Stromal cell of bone marrow (primary cell): Measurements from ENCODE around the gene IGSF23.

Experiments used
- DNase-seq: peaks from one replicate; pipeline ENCODE4 v3.0.0-alpha.2; 2012; ENCODE audit warnings: low read depth

Gene IGSF23

GRCh38 chr19:44641501-44642265 is 28.3 kb downstream of the IGSF23 start:
- DNase-seq: no peak

DNA sequence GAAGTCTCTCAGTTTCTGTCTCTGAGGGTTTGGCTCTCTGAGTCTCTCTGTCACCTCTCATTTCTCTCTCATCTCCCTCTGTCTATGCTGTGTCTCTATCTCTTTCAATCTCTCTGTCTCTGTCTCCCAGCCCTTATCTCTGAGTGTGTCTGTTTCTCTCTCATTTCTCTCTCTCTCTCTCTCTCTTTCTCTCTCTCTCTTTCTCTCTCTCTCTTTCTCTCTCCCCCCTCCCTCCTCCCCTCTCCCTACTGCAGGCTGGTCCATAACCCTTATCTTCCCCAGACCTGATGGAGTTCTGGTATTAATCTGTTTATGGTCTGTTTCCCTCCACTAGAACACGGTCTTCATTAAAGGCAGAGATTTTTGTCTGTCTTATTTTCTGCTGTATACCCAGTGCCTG is 29.0 kb downstream of the IGSF23 start:
- DNase-seq: no peak

DNA sequence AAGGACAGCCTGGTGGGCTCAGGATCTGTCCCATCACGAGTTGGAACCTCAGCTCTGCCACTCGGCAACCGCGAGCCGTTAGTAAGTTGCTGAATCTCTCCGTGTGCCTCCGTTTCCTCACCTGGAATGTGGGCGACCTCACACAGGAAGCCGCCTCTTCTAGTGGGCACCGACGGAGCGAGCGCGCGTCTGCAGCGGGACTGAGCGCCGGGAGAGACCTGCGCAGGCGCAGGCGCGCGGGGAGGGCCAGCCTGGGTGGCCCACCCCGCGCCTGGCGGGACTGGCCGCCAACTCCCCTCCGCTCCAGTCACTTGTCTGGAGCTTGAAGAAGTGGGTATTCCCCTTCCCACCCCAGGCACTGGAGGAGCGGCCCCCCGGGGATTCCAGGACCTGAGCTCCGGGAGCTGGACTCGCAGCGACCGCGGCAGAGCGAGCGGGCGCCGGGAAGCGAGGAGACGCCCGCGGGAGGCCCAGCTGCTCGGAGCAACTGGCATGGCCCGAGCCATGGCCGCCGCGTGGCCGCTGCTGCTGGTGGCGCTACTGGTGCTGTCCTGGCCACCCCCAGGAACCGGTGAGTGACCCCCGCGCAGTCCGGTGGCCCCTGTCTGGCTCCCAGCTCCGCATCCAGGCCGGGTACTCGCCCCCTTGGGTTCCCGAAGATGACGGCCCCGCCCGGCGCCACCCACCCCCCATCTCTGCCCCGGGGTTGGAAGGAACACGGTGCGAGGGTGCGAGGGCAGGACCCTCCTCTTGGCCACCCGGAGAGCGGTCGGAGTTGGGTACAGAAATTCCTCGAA is 30.4 kb downstream of the IGSF23 start, which contains the start of gene PVR:
PVR (plus strand) TSS at position 306 of the 797 bp plus-strand sequence; CDS start at position 493, 187 bp downstream.
- DNase-seq: no peak

DNA sequence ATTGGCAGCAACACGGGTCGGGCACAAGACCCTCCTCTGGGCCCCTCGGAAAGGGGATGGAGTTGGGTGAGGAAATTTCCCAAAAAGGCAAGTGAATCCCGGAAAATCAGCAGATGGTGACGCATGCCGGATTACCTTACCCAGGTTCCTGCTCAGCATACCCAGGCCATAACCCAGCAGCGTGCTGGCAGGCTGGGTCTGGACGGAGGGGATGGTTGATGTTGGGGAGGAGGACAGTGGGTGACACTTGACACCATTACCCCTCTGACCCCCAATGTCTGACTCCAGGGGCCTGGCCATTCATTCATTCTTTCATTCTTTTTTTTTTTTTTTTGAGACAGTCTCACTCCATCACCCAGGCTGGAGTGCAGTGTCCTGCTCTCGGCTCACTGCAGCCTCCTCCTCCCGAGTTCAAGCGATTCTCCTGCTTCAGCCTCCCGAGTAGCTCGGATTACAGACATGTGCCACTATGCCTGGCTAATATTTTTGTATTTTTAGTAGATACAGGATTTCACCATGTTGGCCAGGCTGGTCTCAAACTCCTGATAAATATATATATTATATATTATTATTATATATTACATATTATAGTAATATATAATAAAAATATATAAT is 31.1 kb downstream of the IGSF23 start:
- DNase-seq: no peak

- no peak for DNase-seq
Observed at GRCh38 chr19:44645407-44646048, 32.2 kb downstream of the IGSF23 start.

GRCh38 chr19:44646049-44646416 is 32.7 kb downstream of the IGSF23 start:
- DNase-seq: no peak

- DNase-seq: no peak
Observed at GRCh38 chr19:44647144-44647543, 33.8 kb downstream of the IGSF23 start.

DNA sequence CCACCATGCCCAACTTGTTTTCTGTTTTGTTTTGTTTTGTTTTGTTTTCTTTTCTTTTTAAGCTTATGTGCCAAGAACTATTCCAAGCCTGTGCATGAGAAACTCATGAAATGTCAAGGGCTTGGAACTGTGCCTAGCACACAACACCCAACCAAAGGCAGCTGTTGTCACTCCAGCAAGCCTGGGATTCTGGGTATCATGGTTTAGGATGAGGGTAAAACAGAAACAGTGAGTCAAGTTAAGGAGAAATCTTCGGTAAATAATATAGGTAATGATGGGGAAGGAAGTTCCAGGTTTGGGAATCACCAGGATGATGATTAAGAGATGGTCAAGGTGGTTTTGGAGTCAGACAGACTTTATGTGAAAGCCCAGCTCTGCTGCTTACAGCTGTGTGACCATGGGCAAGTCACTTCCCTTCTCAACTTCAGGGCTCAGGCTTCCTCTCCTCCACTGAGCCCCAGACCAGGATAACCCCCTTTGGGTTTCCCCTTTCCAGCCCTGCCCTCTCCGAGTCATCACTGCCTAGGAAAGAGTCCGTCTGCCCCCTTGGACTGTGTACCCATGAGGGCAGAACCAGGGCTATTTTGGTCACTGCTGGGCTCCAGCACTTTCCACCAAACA is 35.4 kb downstream of the IGSF23 start:
- no peak for DNase-seq

- DNase-seq: no peak
Observed at GRCh38 chr19:44649578-44650145, 36.3 kb downstream of the IGSF23 start.

DNA sequence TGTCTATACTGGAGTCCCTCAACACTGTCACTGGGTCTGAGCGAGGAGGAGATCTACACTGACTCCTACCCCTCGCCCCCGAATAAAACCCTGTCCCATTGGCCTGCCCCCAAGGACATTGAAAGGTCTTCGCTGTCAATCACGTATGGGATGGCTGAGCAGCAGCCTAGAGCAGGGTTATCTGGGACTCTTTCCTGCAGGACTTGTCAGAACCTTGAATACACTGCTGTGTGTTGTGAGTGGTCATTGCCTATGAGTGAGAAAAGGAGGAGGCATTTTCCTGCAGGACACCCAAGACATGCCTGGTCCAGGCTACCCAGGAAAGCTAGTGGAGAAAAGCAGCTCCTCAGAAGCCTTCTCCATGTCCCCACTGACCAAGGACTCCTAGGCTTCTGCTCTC is 40.0 kb downstream of the IGSF23 start:
- DNase-seq: no peak

DNA sequence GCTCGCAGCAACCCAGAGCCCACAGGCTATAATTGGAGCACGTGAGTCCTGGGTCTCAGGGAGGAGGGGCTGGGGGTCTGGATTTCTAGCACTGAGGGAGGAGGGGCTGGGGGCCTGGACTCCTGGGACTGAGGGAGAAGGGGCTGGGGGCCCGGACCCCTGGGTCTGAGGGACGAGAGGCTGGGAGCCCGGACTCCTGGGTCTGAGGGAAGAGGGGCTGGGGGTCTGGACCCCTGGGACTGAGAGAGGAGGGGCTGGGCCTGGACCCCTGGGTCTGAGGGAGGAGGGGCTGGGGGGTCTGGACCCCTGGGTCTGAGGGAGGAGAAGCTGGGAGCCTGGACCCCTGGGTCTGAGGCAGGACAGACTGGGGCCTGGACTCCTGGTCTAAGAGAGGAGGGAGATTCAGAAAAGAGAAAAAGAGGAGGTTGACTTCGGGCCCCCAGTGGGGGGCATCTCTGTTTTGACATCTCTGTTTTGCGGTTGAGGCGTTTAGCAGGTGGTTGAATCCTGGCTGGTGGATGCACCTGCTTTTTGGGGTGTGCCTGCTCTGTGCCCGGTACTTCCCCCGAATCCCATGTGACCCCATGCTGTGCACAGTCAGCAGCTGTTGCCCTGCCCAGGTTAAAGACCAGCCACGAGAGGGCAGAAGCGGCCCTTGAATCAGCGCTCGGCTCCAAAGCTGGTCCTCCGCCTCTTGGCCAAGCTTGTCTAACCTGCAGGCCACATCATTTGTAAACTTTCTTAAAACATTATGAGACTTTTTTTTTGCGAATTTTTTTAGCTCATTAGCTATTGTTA is 40.8 kb downstream of the IGSF23 start:
- no peak for DNase-seq

DNA sequence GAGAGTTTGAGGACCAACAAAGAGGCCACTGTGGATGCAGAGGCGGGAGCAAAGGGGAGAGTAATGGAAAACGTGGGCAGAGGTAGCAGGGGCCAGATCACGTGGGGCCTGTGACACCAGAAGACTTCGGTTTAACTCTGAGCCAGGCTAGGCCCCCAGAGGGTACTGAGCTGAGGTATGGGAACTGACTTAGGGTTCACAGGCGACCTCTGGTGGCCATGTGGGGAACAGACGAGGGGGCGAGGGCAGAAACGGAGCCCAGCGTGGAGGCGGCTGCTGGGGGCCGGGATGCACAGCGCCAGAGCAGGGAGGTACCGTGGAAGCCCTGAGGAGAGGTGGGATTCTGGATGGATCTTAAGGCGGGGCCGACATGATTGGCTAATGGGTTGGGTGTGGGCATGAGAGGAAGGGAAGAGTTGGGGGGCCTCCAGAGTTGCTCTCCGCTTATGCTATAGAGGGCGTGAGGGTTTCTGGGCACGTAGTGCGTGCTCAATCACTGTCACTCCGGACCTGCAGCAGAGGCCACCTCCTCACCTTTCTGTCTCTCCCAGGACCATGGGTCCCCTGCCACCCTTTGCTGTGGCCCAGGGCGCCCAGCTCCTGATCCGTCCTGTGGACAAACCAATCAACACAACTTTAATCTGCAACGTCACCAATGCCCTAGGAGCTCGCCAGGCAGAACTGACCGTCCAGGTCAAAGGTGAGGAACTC is 44.0 kb downstream of the IGSF23 start:
- DNase-seq: no peak

GRCh38 chr19:44658069-44658733 is 44.8 kb downstream of the IGSF23 start:
- no peak for DNase-seq

DNA sequence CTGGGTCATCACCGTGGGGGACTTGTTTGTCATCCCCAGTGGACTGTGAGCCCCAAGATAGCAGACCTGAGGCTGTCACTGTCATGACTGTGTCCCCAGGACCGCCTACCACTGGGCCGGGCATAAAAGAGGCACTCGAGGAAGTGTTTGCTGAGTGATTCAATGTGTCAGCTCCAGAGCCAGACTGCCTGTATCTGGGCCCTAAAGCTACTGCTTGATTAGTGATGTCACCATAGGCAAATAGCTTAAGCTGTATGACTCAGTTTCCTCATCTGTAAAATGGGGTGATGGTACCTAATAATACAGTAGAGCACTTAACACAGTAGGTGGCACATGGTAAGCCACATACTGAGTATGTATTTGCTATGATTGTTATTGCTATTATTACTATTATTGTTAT is 46.7 kb downstream of the IGSF23 start:
- no peak for DNase-seq

DNA sequence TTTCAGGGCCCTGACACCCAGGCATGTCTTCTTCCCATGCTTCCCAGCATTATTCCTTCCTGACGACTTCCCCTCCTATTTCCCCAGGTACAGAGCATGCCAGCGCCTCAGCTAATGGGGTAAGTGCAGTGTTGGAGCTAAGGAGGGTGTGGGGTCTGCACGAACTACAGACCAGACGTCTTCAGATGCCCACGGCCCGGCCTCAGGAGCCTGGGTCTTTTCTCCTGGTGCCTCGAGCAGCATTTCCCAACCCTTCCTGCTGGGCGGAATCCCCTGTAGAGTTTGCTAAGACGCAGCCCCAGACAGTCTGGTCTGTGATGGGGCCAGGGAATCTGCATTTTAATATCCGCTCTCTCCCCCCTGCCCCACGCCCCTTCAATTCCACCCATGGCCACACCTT is 47.8 kb downstream of the IGSF23 start:
- no peak for DNase-seq

- DNase-seq: no peak
Observed at GRCh38 chr19:44661904-44662303, 48.5 kb downstream of the IGSF23 start.

DNA sequence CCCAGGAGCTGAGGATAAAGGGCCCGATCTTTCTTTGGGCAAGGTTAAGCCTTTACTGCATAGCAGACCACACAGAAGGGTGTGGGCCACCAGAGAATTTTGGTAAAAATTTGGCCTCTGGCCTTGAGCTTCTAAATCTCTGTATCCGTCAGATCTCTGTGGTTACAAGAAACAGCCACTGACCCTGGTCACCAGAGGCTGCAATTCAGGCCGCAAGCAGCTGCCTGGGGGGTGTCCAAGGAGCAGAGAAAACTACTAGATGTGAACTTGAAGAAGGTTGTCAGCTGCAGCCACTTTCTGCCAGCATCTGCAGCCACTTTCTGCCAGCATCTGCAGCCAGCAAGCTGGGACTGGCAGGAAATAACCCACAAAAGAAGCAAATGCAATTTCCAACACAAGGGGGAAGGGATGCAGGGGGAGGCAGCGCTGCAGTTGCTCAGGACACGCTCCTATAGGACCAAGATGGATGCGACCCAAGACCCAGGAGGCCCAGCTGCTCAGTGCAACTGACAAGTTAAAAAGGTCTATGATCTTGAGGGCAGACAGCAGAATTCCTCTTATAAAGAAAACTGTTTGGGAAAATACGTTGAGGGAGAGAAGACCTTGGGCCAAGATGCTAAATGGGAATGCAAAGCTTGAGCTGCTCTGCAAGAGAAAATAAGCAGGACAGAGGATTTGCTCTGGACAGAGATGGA is 49.5 kb downstream of the IGSF23 start:
- DNase-seq: no peak

GRCh38 chr19:44663996-44664395 is 50.6 kb downstream of the IGSF23 start:
- no peak for DNase-seq

DNA sequence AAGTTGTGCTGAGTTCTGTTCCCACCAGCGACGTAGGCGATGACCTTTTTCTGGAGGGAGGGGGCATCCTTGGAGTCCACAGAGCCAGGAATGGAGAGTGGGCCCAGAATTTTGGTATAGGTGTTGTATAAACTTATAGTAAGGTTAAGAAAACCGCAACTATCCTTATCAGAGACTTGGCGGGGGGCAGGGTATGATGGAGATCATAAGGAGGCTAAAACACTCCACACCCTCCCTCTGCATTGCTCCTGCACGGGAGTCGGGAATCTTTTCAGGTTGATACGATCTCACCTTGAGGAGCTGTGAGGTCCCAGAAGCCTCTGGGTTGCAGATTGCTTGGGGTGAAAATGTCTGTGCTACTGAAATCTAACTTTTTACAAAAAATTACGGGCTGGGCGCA is 51.6 kb downstream of the IGSF23 start:
- no peak for DNase-seq
